ENCODE results near the gene ANKRD7. TPM values are rescaled to one million over a fixed set of nuclear protein-coding genes. Genes with fewer than 3 reads are reported as not detected.

The ANKRD7 gene, protein sequence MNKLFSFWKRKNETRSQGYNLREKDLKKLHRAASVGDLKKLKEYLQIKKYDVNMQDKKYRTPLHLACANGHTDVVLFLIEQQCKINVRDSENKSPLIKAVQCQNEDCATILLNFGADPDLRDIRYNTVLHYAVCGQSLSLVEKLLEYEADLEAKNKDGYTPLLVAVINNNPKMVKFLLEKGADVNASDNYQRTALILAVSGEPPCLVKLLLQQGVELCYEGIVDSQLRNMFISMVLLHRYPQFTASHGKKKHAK
- total RNA-seq: under 1 TPM in 1 of 2 donors, not detected in 1; 0.42 TPM
- not detected for polyA plus RNA-seq

- DNase-seq (ENCODE audit: low spot score): no peak
- TF ChIP-seq, protein P1, sequence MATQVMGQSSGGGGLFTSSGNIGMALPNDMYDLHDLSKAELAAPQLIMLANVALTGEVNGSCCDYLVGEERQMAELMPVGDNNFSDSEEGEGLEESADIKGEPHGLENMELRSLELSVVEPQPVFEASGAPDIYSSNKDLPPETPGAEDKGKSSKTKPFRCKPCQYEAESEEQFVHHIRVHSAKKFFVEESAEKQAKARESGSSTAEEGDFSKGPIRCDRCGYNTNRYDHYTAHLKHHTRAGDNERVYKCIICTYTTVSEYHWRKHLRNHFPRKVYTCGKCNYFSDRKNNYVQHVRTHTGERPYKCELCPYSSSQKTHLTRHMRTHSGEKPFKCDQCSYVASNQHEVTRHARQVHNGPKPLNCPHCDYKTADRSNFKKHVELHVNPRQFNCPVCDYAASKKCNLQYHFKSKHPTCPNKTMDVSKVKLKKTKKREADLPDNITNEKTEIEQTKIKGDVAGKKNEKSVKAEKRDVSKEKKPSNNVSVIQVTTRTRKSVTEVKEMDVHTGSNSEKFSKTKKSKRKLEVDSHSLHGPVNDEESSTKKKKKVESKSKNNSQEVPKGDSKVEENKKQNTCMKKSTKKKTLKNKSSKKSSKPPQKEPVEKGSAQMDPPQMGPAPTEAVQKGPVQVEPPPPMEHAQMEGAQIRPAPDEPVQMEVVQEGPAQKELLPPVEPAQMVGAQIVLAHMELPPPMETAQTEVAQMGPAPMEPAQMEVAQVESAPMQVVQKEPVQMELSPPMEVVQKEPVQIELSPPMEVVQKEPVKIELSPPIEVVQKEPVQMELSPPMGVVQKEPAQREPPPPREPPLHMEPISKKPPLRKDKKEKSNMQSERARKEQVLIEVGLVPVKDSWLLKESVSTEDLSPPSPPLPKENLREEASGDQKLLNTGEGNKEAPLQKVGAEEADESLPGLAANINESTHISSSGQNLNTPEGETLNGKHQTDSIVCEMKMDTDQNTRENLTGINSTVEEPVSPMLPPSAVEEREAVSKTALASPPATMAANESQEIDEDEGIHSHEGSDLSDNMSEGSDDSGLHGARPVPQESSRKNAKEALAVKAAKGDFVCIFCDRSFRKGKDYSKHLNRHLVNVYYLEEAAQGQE (IDR thresholded peaks at IDR 0.05): no peak
- no peak for TF ChIP-seq RXRA (IDR thresholded peaks at IDR 0.05)
- TF ChIP-seq MAX (IDR thresholded peaks at IDR 0.05): no peak
- TF ChIP-seq YY1 (IDR thresholded peaks at IDR 0.05): no peak
- no peak for TF ChIP-seq HNF4G (IDR thresholded peaks at IDR 0.05)
- TF ChIP-seq, protein P2, sequence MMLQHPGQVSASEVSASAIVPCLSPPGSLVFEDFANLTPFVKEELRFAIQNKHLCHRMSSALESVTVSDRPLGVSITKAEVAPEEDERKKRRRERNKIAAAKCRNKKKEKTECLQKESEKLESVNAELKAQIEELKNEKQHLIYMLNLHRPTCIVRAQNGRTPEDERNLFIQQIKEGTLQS (IDR thresholded peaks at IDR 0.05): no peak
- TF ChIP-seq TAF1 (conservative IDR thresholded peaks at IDR 0.05): no peak
- TF ChIP-seq GABPA (IDR thresholded peaks at IDR 0.05 in 1 of 2, conservative IDR thresholded peaks at IDR 0.05 in 1 of 2): no peak
- no peak for TF ChIP-seq FOXA1 (IDR thresholded peaks at IDR 0.05)
- no peak for TF ChIP-seq SP1 (IDR thresholded peaks at IDR 0.05)
- TF ChIP-seq NR2F2 (IDR thresholded peaks at IDR 0.05): no peak
- TF ChIP-seq EGR1 (IDR thresholded peaks at IDR 0.05; ENCODE audit: low read depth in 2 of 2): no peak
- TF ChIP-seq JUND (IDR thresholded peaks at IDR 0.05): no peak
- H3K4me1 ChIP-seq (ENCODE audit: control insufficient read depth in 4 of 4, insufficient read depth in 4 of 4, low read length in 3 of 4): no peaks in the 10 kb centered on the region
- H3K27ac ChIP-seq (ENCODE audit: low read depth in 1 of 2, low read length in 2 of 2): no peak within 1 kb of the TSS
- no peak within 1 kb of the TSS for H3K9ac ChIP-seq (ENCODE audit: low read depth in 1 of 2, low read length in 2 of 2)
- H3K36me3 ChIP-seq (ENCODE audit: control insufficient read depth in 4 of 4, insufficient read depth in 3 of 4, low read depth in 1 of 4, low read length in 3 of 4): no peaks in the 10 kb centered on the region
- no peaks in the 10 kb centered on the region for H3K27me3 ChIP-seq (ENCODE audit: control insufficient read depth in 4 of 4, insufficient read depth in 4 of 4, low read length in 3 of 4)
- no peak within 1 kb of the TSS for H3K4me3 ChIP-seq (ENCODE audit: low read depth in 1 of 3, low read length in 3 of 3)
- 93% methylated on average over 18 of the region's 18 CpGs for WGBS
- no peaks in the 10 kb centered on the region for H3K9me3 ChIP-seq (ENCODE audit: control insufficient read depth in 4 of 4, low read length in 3 of 4)
These were observed at the start of gene ANKRD7 for GRCh38 chr7:118224521-118224920. Gene ANKRD7 (plus strand): TSS chr7:118224704. CDS start chr7:118224831, 127 bp downstream.

- no peaks in the 10 kb centered on the region for H3K4me1 ChIP-seq (ENCODE audit: control insufficient read depth in 4 of 4, insufficient read depth in 4 of 4, low read length in 3 of 4)
- H3K27me3 ChIP-seq (ENCODE audit: control insufficient read depth in 4 of 4, insufficient read depth in 4 of 4, low read length in 3 of 4): no peaks in the 10 kb centered on the region
- TF ChIP-seq SP1 (IDR thresholded peaks at IDR 0.05) (no peak), MAX (IDR thresholded peaks at IDR 0.05) (no peak), ZBTB33 (IDR thresholded peaks at IDR 0.05) (no peak), JUND (IDR thresholded peaks at IDR 0.05) (no peak), HNF4G (IDR thresholded peaks at IDR 0.05) (no peak), FOXA1 (IDR thresholded peaks at IDR 0.05) (no peak), TAF1 (conservative IDR thresholded peaks at IDR 0.05) (no peak), YY1 (IDR thresholded peaks at IDR 0.05) (no peak)
- TF ChIP-seq, protein P1 (IDR thresholded peaks at IDR 0.05): no peak
- no peak for DNase-seq (ENCODE audit: low spot score)
- H3K36me3 ChIP-seq (ENCODE audit: control insufficient read depth in 4 of 4, insufficient read depth in 3 of 4, low read depth in 1 of 4, low read length in 3 of 4): no peaks in the 10 kb centered on the region
- no peak overlapping the region for H3K4me3 ChIP-seq (ENCODE audit: low read depth in 1 of 3, low read length in 3 of 3)
- 79% methylated on average over 2 of the region's 2 CpGs for WGBS
- H3K9me3 ChIP-seq (ENCODE audit: control insufficient read depth in 4 of 4, low read length in 3 of 4): no peaks in the 10 kb centered on the region
- H3K9ac ChIP-seq (ENCODE audit: low read depth in 1 of 2, low read length in 2 of 2): no peak overlapping the region
- no peak overlapping the region for H3K27ac ChIP-seq (ENCODE audit: low read depth in 1 of 2, low read length in 2 of 2)
These were observed 48.8 kb upstream of the ANKRD7 start for GRCh38 chr7:118175740-118176139.

Data from liver (tissue), 9 donors.